ENCODE results near the gene CLTB. TPM values are rescaled to one million over a fixed set of nuclear protein-coding genes. Genes with fewer than 3 reads are reported as not detected.

CLTB gene
- total RNA-seq, 1 donor from 2014 or later = 117 TPM

DNA sequence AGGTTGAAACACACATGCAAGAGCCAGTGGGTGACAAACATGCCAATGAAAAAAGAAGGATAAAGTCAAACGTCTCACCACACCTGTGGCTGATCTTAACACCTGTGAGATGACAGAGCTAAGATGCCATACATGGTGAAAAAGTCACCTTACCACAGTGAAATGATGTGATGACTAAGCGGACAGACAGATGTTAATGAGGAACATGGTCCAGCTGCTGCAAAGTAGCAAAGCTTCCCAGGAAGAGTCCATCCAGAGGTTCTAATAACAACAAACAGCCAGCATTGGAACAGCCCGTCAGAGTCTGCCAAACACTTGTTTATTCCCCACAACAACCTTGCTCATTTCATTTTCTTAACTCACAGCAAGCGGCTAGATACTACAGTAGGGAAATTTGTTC is 56.7 kb downstream of the CLTB start:
- Mint-ChIP-seq H3K36me3 (ENCODE audit: low read depth, unreplicated experiment) (peaks cover 6% of the 10 kb centered on the region), H3K27me3 (ENCODE audit: low read depth, unreplicated experiment) (peaks cover 3% of the 10 kb centered on the region), H3K9me3 (ENCODE audit: unreplicated experiment) (no peaks in the 10 kb centered on the region), H3K4me1 (ENCODE audit: low read depth, unreplicated experiment) (peaks cover 4% of the 10 kb centered on the region), H3K27ac (ENCODE audit: unreplicated experiment) (no peak overlapping the region), H3K4me3 (ENCODE audit: unreplicated experiment) (peak overlapping the region; percentile 96)
- Histone ChIP-seq H3K9me3 (ENCODE audit: insufficient read depth, low read depth, low read length) (no peaks in the 10 kb centered on the region), H3K4me1 (ENCODE audit: insufficient read depth, low read length) (peaks cover 3% of the 10 kb centered on the region), H3K27ac (ENCODE audit: low read depth, low read length) (no peak overlapping the region), H2AFZ (ENCODE audit: low read depth, low read length) (no peak overlapping the region), H4K20me1 (ENCODE audit: insufficient read depth, low read length) (peaks cover 44% of the 10 kb centered on the region), H3K4me2 (ENCODE audit: low read length) (peak overlapping the region; percentile 90), H3K36me3 (ENCODE audit: insufficient read depth, low read length) (peaks cover 17% of the 10 kb centered on the region), H3K27me3 (ENCODE audit: insufficient read depth, low read length) (no peaks in the 10 kb centered on the region), H3K79me2 (ENCODE audit: insufficient read depth, low read length) (peaks cover 64% of the 10 kb centered on the region), H3K4me3 (ENCODE audit: insufficient read depth, low read depth, low read length) (no peak overlapping the region), H3K9ac (ENCODE audit: low read length) (no peak overlapping the region)
- DNase-seq (ENCODE audit: low read depth) = no peak
- no peak for FAIRE-seq
- TF ChIP-seq, protein P1, sequence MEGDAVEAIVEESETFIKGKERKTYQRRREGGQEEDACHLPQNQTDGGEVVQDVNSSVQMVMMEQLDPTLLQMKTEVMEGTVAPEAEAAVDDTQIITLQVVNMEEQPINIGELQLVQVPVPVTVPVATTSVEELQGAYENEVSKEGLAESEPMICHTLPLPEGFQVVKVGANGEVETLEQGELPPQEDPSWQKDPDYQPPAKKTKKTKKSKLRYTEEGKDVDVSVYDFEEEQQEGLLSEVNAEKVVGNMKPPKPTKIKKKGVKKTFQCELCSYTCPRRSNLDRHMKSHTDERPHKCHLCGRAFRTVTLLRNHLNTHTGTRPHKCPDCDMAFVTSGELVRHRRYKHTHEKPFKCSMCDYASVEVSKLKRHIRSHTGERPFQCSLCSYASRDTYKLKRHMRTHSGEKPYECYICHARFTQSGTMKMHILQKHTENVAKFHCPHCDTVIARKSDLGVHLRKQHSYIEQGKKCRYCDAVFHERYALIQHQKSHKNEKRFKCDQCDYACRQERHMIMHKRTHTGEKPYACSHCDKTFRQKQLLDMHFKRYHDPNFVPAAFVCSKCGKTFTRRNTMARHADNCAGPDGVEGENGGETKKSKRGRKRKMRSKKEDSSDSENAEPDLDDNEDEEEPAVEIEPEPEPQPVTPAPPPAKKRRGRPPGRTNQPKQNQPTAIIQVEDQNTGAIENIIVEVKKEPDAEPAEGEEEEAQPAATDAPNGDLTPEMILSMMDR (IDR thresholded peaks at IDR 0.05; ENCODE audit: insufficient read depth, low read depth, low read length) = no peak
- no peak for TF ChIP-seq EZH2 (IDR thresholded peaks at IDR 0.05; ENCODE audit: insufficient read depth, low read length)

DNA sequence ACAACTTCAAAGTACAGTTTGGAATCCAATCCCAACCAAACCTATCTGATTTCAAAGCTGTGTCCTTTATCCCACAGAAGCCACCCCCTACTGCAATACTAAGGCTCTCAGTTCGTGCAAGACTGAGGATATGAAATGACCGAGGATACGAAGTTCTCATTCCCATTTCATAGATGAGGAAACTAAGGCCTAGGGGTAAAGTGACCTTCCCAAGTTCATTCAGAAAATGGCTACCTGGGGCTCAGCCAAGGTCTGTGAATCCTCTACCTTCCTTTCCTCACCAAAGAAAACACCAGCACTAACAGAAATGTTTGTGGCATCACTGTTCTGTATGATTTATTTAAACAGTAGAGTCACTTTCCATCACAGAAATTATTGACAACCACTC is 60.2 kb downstream of the CLTB start:
- H2AFZ ChIP-seq (ENCODE audit: low read depth, low read length) = no peak overlapping the region
- H3K9ac ChIP-seq (ENCODE audit: low read length) = no peak overlapping the region
- Mint-ChIP-seq H3K27ac (ENCODE audit: unreplicated experiment) (no peak overlapping the region), H3K36me3 (ENCODE audit: low read depth, unreplicated experiment) (peaks cover 23% of the 10 kb centered on the region), H3K4me3 (ENCODE audit: unreplicated experiment) (no peak overlapping the region), H3K9me3 (ENCODE audit: unreplicated experiment) (no peaks in the 10 kb centered on the region), H3K27me3 (ENCODE audit: low read depth, unreplicated experiment) (no peaks in the 10 kb centered on the region), H3K4me1 (ENCODE audit: low read depth, unreplicated experiment) (peaks cover 6% of the 10 kb centered on the region)
- H3K36me3 ChIP-seq (ENCODE audit: insufficient read depth, low read length) = peaks cover 33% of the 10 kb centered on the region
- no peak overlapping the region for H3K4me2 ChIP-seq (ENCODE audit: low read length)
- H3K27me3 ChIP-seq (ENCODE audit: insufficient read depth, low read length) = no peaks in the 10 kb centered on the region
- no peaks in the 10 kb centered on the region for H3K4me1 ChIP-seq (ENCODE audit: insufficient read depth, low read length)
- no peak overlapping the region for H3K27ac ChIP-seq (ENCODE audit: low read depth, low read length)
- TF ChIP-seq EZH2 (IDR thresholded peaks at IDR 0.05; ENCODE audit: insufficient read depth, low read length) = no peak
- TF ChIP-seq, protein P1 (IDR thresholded peaks at IDR 0.05; ENCODE audit: insufficient read depth, low read depth, low read length) = no peak
- DNase-seq (ENCODE audit: low read depth) (no peak), FAIRE-seq (no peak)
- no peaks in the 10 kb centered on the region for H3K9me3 ChIP-seq (ENCODE audit: insufficient read depth, low read depth, low read length)
- H4K20me1 ChIP-seq (ENCODE audit: insufficient read depth, low read length) = peaks cover 70% of the 10 kb centered on the region
- H3K79me2 ChIP-seq (ENCODE audit: insufficient read depth, low read length) = peaks cover 90% of the 10 kb centered on the region
- no peak overlapping the region for H3K4me3 ChIP-seq (ENCODE audit: insufficient read depth, low read depth, low read length)

DNA sequence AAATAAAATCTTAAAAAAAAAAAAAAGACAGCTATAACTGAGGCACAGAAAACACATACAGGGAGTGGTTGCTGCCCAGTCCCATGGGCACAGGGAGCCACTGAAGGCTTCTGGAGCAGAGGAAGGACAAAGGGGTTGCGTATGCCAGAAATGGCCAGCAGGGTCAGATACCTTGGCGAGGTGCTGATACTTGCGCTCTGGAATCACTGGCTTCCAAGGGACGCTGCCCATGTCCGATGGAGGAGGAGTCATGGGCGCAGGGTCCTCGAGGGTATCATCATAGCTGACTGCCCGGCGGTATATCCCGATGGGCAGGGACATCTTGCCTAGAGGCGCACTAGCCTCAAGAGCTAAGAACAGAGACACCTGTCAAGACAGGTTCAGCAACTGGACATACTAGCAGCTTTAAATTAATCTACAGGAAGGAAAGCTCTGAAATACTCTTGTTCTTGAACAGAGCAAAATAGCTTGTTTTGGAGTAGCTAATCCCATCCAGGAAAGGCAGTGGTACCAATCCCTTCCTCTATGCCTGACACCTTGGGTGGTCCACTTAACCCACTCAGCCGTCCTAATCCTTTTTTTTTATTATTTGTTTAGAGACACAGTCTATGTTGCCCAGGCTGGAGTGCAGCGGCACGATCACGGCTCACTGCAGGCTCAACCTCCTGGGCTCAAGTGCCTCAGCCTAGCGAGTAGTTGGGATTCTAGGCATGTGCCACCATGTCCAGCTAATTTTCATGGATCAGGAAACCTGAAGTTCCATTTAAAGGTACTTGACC is 60.8 kb downstream of the CLTB start:
- no peaks in the 10 kb centered on the region for H3K27me3 ChIP-seq (ENCODE audit: insufficient read depth, low read length)
- H4K20me1 ChIP-seq (ENCODE audit: insufficient read depth, low read length) = peaks cover 69% of the 10 kb centered on the region
- no peak overlapping the region for H2AFZ ChIP-seq (ENCODE audit: low read depth, low read length)
- no peak overlapping the region for H3K4me2 ChIP-seq (ENCODE audit: low read length)
- H3K9me3 ChIP-seq (ENCODE audit: insufficient read depth, low read depth, low read length) = no peaks in the 10 kb centered on the region
- no peaks in the 10 kb centered on the region for H3K4me1 ChIP-seq (ENCODE audit: insufficient read depth, low read length)
- peaks cover 34% of the 10 kb centered on the region for H3K36me3 ChIP-seq (ENCODE audit: insufficient read depth, low read length)
- Mint-ChIP-seq H3K36me3 (ENCODE audit: low read depth, unreplicated experiment) (peaks cover 23% of the 10 kb centered on the region), H3K9me3 (ENCODE audit: unreplicated experiment) (no peaks in the 10 kb centered on the region), H3K27me3 (ENCODE audit: low read depth, unreplicated experiment) (no peaks in the 10 kb centered on the region), H3K27ac (ENCODE audit: unreplicated experiment) (no peak overlapping the region), H3K4me1 (ENCODE audit: low read depth, unreplicated experiment) (peaks cover 6% of the 10 kb centered on the region), H3K4me3 (ENCODE audit: unreplicated experiment) (no peak overlapping the region)
- DNase-seq (ENCODE audit: low read depth) (no peak), FAIRE-seq (no peak)
- TF ChIP-seq, protein P1 (IDR thresholded peaks at IDR 0.05; ENCODE audit: insufficient read depth, low read depth, low read length) = no peak
- TF ChIP-seq EZH2 (IDR thresholded peaks at IDR 0.05; ENCODE audit: insufficient read depth, low read length) = no peak
- no peak overlapping the region for H3K9ac ChIP-seq (ENCODE audit: low read length)
- peaks cover 89% of the 10 kb centered on the region for H3K79me2 ChIP-seq (ENCODE audit: insufficient read depth, low read length)
- H3K27ac ChIP-seq (ENCODE audit: low read depth, low read length) = no peak overlapping the region
- H3K4me3 ChIP-seq (ENCODE audit: insufficient read depth, low read depth, low read length) = no peak overlapping the region
